Stimulated activated CD4-positive, alpha-beta T cell treated with anti-CD3 and anti-CD28 coated beads, Interleukin-12 subunit alpha, Interleukin-12 subunit beta, amount 100 ng/mL, for 48 hours (primary cell): ENCODE results near the gene ZNF507.
"Not testable (repeated sequence)": the region's sequence is repeated elsewhere in the genome, so short reads cannot be mapped to it uniquely, and the experiment has no call there.

Experiments
- DNase-seq, 3 donors: peaks; one replicate each; pipeline ENCODE4 v3.0.0-alpha.2; 2020; ENCODE audit warnings: low read depth in 2 of 3, low spot score in 1 of 3

Gene ZNF507

DNA sequence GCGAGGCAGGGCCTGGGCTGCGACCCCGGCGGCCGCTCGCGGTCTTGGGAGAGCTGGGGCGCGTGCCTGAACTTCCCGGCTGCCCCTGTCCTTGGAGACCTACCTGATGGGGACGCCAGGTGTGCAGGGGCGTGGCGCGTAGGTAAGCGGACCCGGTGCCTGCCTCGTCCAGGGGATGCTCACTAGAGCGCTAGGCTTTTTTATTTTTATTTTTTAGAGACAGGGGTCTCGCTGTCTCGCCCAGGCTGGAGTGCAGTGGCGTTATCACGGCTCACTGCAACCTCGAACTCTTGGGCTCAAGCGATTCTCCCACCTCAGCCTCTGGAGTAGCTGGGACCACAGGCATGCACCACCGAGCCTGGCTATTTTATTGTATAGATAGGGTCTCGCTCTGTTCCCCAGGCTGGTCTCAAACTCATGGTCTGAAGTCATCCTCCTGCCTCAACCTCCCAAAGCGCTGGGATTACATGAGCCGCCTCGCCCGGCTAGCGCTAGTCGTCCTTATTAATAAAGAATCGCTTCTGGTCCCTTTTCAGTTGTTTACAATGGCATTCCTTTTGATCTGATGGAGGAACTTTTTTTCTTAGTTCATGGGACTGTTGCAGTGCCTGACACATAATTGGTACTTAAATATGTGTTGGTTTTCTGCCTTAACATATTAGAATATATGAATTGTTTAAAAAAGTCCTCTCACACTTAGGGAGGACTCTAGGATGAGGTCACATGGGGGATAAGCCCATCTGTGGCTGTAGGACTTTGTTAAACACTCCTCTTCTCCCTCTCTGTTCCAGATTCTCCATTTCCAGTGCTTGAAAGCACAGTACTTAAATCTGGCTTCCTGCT is 61.0 kb downstream of the ZNF507 start:
- no peak for DNase-seq

- DNase-seq = no peak
These were observed 61.9 kb downstream of the ZNF507 start for GRCh38 chr19:32407004-32407992.

DNA sequence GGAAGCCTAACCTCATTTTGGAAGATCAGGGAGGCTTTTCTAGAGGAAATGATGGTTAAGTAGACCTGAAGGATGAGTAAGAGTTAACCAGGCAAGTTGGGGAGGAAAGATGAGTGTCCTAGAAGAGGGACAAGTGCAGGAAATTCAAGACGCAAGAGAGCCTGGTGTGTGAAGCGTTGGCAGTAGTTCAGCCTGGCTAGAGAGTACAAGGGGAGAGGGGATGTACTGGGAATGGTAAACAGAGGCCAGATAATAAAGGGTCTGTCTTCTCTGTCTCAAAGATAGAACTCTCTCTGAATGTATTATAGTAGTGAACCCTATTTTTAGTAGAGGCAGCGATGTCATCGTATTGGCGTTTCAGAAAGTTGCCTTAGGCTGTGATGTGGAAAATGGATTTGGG is 69.8 kb downstream of the ZNF507 start:
- no peak for DNase-seq

DNA sequence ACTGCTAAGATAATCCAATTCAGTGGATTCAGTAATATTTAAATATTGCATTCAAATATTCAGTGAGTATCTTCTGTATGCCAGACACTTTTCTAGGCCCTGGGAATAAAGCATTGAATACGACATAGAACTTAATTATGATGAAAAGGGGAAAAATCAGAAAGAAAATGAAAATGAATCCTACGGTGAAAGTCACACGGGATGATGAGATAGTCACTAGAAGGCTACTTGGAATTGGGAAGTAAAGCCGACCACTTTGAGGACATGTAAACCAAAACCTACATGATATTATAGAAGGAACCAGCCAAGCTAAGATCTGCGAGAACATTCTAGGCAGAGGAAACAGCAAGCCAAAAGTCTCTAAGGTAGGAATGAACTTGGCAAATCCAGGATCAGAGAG is 70.3 kb downstream of the ZNF507 start:
- no peak for DNase-seq

DNA sequence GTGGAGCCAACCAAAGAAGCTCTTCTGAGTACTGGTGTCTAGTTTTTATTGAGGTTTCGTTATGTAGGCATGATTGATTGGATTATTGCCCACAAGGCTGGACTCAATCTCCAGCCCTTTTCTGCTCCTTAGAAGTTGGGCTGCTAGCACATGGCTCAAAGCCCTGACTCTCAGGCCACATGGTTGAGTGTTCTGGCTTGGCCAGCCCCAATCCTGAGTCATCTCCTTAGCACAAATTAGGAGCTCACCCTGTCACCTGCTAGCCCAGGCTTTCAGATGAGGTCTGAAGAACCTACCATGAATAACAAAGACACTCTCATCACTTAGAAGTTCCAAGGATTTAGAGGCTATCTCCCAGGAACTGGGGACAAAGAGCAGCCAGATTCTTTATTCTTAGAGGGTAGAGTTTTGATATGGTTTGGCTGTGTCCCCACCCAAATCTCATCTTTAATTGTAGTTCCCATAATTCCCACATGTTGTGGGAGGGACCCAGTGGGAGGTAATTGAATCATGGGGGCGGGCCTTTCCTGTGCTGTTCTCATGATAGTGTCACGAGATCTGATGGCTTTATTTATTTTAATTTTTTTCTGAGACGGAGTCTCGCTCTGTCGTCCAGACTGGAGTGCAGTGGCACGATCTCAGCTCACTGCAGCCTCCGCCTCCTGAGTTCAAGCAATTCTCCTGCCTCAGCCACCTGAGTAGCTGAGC is 71.5 kb downstream of the ZNF507 start:
- DNase-seq = no peak

- no peak for DNase-seq
These were observed 72.7 kb downstream of the ZNF507 start for GRCh38 chr19:32418155-32418554.

DNA sequence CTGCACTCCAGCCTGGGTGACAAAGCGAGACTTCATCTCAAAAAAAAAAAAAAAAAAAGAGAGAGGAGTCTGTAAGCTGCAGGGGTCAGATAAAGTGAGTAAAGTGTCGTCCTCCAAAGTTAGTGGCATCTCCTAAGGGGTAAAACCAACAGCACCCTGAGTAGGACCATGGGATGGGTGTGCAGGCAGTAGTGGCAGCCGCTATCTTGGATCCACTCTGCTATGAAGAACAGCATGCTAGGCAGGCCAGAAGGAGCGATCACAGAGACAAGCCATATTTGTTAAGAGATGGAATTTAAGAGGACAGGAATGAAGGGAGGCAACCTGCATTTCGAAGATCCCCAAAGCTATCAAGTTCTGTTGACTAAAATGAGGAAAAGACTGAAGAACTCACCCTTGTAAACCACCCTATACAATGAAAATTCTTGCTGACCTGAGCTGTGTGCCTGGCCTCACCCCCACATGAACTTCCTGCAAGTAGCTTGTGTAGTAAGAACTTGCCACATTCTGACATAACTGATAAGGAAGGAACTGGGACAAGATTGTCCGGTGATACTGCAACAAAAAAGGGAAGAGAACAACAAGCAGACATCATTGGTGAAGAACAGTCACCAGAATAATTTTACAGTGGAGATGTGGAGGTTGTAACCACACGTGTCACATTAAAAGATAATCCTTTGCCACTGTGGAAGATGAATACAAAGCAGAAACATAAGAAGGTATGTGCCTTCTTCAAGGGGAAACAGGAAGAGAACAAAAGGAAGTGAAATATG is 76.4 kb downstream of the ZNF507 start:
- no peak for DNase-seq

GRCh38 chr19:32422435-32422834 is 77.0 kb downstream of the ZNF507 start:
- DNase-seq = no peak

DNA sequence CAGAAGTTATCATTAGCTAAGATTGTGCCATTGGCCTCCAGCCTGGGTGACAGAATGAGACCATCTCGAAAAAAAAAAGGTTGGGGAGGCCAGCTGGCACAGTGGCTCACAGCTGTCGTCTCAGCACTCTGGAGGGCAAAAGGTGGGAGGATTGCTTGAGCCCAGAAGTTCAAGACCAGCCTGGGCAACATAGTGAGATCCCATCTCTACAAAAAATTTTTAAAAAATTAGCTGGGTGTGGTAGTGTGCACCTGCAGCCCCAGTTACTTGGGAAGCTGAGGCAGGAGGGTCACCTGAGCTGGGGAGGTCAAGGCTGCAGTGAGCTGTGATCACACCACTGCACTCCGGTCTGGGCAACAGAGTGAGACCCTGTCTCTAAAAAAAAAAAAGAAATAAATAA is 78.5 kb downstream of the ZNF507 start:
- DNase-seq = not testable (repeated sequence)

- DNase-seq = no peak
These were observed 82.1 kb downstream of the ZNF507 start for GRCh38 chr19:32427536-32427935.

DNA sequence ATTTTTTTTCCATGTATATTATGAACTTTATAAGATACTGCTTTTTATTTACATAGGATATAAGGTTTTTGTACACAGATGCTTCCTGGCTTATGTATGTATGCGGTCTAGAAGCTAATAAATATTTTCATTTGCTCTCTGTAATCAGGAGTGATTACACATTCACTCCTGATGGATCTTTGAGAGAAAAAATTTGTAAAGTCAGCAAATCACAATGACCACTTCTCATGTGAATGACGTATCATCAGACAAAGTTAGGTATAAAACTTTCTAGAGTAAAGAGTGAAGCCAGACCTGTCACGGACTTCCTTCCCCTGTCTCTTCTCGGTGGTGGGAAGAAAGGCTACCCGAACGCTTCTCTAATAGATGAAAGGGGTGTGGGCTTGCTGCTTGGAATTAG is 91.3 kb downstream of the ZNF507 start:
- DNase-seq = no peak

- DNase-seq = no peak
These were observed 91.7 kb downstream of the ZNF507 start for GRCh38 chr19:32437096-32437495.
